ENCODE measurements around the gene IGFBP4.

DNA sequence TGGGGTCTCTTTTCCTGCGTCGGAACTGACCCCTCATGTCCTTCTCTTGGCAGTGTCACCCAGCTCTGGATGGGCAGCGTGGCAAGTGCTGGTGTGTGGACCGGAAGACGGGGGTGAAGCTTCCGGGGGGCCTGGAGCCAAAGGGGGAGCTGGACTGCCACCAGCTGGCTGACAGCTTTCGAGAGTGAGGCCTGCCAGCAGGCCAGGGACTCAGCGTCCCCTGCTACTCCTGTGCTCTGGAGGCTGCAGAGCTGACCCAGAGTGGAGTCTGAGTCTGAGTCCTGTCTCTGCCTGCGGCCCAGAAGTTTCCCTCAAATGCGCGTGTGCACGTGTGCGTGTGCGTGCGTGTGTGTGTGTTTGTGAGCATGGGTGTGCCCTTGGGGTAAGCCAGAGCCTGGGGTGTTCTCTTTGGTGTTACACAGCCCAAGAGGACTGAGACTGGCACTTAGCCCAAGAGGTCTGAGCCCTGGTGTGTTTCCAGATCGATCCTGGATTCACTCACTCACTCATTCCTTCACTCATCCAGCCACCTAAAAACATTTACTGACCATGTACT lies 13.2 kb downstream of the IGFBP4 start:
- TF ChIP-seq CTCF (IDR thresholded peaks at IDR 0.05 in 2 of 3, conservative IDR thresholded peaks at IDR 0.05 in 1 of 3; ENCODE audit: control insufficient read depth in 2 of 3, extremely low read depth in 1 of 3, insufficient read depth in 1 of 3, low read depth in 3 of 3, low read length in 3 of 3) (no peak), HDGF (IDR thresholded peaks at IDR 0.05) (no peak), CEBPB (IDR thresholded peaks at IDR 0.05; ENCODE audit: borderline replicate concordance in 1 of 2, low read depth in 2 of 2, low read length in 2 of 2) (no peak), NR2C2 (IDR thresholded peaks at IDR 0.05; ENCODE audit: borderline replicate concordance, control insufficient read depth, insufficient read length, low read depth) (no peak), POLR2AphosphoS5 (IDR thresholded peaks at IDR 0.05; ENCODE audit: low read length) (no peak), SUZ12 (IDR thresholded peaks at IDR 0.05; ENCODE audit: unreplicated experiment) (no peak), ZNF24 (IDR thresholded peaks at IDR 0.05) (no peak), EZH2 (IDR thresholded peaks at IDR 0.05; ENCODE audit: borderline replicate concordance, control insufficient read depth, low read depth, low read length) (no peak), EP300 (IDR thresholded peaks at IDR 0.05; ENCODE audit: borderline replicate concordance in 1 of 2, control insufficient read depth in 1 of 2, low read depth in 2 of 2, low read length in 2 of 2) (no peak), ZZZ3 (IDR thresholded peaks at IDR 0.05; ENCODE audit: control insufficient read depth, insufficient read length, low read depth) (no peak), POLR2A (IDR thresholded peaks at IDR 0.05; ENCODE audit: low read depth, low read length) (no peak), EGR1 (IDR thresholded peaks at IDR 0.05; ENCODE audit: borderline replicate concordance in 1 of 2, low read depth in 2 of 2, low read length in 2 of 2) (no peak)
- TF ChIP-seq, protein P1, sequence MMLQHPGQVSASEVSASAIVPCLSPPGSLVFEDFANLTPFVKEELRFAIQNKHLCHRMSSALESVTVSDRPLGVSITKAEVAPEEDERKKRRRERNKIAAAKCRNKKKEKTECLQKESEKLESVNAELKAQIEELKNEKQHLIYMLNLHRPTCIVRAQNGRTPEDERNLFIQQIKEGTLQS (IDR thresholded peaks at IDR 0.05; ENCODE audit: borderline replicate concordance, extremely low read depth, low read depth, low read length) = no peak
- TF ChIP-seq, protein P2, sequence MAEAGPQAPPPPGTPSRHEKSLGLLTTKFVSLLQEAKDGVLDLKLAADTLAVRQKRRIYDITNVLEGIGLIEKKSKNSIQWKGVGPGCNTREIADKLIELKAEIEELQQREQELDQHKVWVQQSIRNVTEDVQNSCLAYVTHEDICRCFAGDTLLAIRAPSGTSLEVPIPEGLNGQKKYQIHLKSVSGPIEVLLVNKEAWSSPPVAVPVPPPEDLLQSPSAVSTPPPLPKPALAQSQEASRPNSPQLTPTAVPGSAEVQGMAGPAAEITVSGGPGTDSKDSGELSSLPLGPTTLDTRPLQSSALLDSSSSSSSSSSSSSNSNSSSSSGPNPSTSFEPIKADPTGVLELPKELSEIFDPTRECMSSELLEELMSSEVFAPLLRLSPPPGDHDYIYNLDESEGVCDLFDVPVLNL (IDR thresholded peaks at IDR 0.05; ENCODE audit: low read depth, low read length) = no peak
